UCSD-AML1 (cell line): ENCODE results near the gene SPRR3.

Experiments used
- DNase-seq: peaks from one replicate; lab custom pipeline; 2025; ENCODE audit not compliant: unreplicated experiment; lab: John Stamatoyannopoulos, UW

SPRR3 gene

GRCh38 chr1:153049211-153049610, 47.7 kb downstream of the SPRR3 start:
- no peak for DNase-seq
